HG02884 (cell line): Measurements from ENCODE around the gene IER5L.
"Not testable (repeated sequence)": the region's sequence is repeated elsewhere in the genome, so short reads cannot be mapped to it uniquely, and the experiment has no call there.

Experiments used
- ATAC-seq: cut with Tn5 transposase; IDR thresholded peaks from one replicate; pipeline ENCODE4 v1.9.1; 2021; ENCODE audit warnings: mild to moderate bottlenecking, moderate library complexity; ENCODE audit not compliant: unreplicated experiment

IER5L gene

DNA sequence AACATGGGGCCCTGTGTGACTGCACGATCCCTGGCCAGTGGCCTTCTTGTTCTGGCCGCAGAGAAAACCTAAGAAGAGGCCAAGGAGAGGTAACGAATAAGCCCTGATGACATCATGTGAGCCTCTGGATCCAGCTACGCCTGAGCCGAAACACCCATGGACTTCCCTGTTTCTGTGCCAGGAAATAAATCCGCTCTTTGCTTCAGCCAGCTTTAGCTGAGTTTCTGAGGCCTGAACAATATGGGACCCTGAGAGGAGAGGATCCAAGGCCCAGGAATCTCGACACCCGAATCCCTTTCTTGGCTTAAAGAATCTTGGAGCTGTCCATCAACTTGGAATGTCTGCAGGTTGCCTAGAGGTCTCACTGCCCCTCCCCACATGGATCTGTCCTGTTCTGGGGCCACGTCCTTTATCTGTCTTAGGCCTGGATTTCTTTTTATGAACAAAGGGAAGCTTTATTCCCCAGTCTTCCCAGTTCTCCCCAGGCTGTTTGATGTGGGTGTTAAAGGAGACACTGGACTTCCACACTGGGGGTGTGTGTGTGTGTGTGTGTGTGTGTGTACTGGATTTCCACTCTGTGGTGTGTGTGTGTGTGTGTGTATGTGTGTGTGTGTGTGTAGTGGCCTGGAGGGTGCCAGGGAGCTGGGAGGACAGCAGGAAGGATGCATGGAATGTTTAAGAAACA lies 13.7 kb downstream of the IER5L start:
- no peak for ATAC-seq

DNA sequence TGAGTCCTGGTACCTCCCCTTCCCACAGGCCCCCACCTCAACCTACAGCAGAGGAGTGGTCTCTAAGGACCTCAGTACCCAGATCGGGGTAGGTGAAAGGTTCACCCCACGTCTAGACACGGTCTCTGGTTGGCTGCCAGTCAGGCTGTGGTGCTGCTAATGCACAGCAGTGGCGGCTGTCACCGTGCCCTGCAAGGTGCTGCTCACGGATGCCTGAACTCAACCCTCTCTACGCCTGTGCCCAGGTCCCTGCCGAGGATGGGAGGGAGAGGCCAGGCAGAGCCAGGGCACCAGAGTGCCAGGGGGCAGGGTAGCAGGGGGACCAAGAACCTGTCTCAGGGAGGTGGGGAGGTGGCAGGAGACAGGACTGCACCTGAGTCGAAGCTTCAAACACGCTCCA lies 14.3 kb downstream of the IER5L start:
- no peak for ATAC-seq

DNA sequence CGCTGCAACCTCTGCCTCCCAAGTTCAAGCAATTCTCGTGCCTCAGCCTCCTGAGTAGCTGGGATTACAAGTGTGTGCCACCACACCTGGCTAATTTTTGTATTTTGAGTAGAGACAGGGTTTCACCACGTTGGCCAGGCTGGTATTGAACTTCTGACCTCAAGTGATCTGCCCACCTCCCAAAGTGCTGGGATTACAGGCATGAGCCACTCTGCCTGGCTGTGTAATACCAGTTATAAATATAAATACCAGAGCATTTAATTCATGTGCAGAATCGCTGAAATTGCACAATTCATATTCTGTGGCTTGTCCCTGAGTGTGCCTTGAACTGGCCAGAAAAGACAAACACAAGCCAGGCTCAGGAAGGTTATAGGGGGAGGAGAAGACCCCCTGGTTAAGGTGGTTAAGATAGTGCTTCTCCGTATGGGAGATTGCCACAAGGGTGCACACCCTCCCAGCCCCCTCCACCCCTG lies 14.8 kb downstream of the IER5L start:
- ATAC-seq, result not testable (repeated sequence)

DNA sequence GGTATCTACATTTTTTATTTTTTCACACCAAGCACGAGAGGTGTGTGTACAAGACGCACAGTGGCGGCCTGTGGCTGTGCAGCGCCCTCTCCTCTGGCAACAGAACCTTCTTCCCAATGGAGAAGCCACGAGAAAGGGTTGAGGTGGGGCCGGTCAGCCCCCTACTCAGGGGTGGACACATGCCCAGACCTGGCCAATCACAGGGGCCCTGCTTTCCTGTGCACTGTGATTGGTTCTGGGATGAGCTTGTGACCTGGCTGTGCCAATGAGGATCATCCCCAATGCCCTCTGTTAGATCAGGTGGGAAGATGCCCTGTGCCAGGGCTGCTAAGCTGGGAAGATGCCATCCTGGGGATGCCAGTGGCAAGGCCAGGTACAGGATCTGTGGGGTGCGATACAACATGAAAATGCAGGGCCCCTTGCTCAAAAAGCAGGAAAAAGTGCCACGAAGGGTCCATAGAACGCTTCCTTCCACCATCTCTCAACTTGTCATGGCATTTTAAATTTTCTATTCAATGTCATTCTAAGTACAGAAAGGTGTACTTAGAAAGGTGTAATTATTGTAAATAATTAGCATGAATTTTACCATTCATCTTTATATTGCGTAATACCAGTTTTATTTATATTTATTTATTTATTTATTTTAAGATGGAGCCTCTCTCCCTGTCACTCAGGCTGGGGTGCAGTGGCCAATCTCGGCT lies 15.4 kb downstream of the IER5L start:
- no peak for ATAC-seq

DNA sequence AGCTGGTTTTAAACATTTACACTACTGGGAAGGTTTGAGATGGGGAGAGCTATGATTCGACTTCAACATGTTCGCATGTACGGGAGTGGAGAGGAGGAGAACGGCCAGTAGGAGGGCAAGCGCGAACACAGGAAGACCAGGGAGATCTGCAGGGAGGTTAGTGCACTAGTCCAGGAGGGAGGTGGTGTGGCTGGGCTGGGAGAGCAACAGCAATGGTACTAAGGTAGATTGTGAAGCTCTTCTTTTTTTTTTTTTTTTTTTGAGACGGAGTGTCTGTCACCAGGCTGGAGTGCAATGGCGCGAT lies 16.6 kb downstream of the IER5L start:
- ATAC-seq, result no peak

DNA sequence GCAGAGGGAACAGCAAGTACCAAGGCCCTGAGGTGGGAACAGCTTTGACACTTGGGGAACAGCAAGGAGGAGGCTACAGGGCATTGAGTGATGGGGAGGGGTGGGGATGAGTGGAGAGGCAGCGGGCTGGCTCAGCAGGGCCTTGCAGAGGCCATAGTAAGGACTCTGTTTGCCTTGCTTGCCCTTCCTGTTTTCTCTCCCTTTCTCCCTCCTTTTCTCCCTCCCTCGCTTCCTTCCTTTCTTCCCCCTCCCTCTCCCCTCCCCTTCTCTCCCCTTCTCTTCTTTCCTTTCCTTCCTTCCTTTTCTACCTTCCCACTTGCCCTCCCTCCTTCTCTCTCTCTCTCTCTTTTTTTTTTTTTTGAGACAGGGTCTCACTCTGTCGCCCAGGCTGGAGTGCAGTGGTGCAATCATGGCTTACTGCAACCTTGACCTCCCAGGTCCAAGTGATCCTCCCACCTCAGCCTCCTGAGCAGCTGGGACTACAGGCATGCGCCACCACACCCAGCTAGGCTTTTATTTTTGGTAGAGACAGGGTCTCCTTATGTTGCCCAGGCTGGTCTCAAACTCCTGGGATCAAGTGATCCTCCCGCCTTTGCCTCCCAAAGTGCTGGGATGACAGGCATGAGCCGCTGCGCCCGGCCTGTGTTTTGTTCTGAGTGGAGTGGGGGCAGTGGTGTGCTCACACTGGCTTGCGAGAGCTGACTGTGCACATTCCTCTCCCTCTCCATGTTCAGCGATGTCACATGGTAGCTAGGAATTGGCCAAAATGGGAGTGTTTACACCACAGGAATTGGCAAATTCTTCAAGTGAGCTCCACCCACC lies 17.1 kb downstream of the IER5L start:
- no peak for ATAC-seq

DNA sequence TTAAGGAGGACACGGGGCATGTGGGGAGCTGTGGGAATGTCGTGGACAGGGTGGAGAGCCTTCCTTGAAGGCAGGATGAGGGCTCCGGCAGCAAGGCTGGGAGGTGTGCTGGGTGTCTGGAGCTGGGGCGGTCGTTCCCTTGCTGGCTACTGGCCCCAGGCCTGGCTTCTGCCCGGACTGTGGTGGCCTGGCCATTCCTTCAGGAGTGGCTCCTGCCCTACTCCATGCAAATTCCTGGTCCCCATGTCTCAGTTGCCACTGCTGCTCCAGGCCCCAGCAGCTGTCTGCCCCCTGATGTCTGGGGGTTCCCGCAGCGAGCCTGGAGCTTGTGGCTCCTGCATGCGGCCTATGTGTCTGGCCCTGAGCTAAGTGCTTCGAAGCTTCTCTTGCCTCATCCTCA lies 21.9 kb downstream of the IER5L start:
- no peak for ATAC-seq

DNA sequence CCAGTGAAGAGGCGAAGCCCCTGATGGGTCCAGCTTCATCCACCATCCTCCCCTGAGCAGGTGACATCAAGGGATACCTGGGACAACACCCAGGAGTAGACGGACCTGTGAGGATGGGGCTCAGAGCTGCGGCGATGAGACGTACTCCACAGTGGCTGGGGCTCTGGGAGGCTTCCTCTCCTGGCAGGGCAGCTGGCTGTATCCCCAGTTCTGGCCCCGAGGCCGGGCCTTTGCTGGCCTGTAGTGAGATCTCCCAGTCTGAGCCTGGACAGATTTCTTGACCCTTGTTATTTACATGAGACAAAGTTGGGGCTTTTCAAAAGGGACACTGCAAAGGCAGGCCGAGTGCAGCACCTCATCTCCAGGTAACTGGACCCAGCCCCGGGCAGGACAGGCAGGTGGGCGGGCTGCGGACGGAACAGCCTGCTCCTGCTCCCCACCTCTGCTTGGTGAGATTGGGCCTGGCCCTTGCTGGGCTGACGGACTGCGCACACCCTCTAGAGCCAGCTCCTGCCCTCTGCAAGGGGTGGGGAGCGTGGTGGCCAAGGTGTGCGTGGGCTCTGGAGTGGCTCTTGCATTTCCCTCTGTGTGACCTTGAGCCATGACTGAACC lies 23.1 kb downstream of the IER5L start:
- ATAC-seq, result no peak

DNA sequence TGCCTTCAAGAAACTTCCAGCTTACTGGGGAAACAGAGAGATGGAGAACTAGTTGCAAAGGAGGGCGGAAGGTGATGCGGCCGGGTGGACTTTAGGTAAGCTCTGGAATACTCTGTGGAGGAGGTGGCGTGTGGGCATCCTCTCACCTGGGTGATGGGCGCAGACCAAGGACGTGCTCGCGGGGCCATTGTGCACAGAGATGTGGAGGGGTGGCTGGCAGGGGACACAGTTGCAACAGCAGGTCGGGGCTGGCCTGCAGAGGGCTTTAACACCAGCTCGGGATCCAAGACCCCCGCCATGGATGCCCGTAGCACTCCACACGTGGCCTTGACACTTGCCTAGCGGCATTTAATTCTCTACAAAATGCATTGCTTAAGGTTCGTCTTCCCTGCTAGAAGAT lies 26.6 kb downstream of the IER5L start:
- no peak for ATAC-seq

DNA sequence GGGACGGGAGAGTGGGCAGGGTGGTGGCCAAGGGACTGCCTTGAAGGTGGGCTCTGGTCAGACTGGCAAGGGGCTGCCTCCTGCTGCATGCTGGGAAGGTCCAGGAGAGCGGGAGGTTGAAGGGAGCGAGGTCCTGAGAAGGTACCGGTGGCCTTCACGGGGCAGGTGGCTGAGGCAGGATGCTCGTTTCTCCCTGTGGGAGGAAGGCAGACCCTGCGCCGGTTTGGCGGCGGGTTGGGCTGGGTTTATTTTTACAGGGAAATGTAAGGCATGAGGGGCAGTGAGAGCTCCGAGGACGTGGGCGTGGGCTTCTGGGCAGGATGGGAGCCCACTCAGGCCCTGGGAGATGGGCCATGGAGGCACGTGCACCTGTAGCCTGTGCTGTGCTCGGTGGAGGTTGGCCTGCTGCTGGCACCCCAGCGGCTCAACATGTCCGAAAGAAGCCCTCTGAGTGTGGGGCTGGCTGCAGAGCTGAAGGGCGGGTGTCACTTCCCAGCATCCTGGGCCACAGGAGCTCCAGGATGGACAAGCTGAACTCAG lies 27.3 kb downstream of the IER5L start:
- ATAC-seq, result no peak

DNA sequence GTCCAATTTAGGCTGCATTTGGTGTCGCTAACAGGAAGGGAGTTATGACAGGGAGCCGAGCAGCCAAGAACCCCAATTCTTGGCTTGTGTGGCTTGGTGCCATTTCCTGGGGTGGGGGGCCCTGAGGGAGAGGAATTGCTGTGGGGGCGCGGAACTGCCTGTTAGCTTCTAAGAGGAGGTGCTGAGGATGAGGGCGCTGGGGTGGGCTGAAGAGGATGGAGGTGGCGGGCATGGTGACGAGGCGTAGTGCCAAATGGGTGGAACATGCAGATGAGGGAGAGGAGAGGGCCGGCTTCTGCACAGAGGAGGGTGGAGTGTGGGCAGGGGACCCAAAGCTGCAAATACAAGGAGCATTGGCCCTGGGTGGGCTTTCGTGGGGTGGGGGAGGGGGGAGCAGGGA lies 27.9 kb downstream of the IER5L start:
- no peak for ATAC-seq

DNA sequence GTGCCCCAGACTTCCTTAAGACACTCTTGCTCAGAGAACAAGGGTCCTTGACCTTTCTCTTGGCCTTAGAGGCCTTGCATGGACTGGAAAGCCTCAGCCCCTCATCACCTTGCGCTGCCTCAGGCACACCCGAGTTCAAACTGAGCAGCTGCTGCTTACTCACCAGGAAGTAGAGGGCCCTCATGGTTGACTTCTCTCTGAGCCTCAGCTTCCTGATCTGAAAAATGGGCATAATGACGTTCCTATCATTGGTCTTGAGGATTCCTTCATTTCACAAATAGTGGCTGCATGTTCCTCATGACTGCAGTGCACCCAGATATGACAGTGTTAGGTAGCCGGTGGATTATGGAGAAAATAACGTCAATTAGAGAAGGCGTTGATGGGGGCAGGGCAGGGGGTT lies 28.6 kb downstream of the IER5L start:
- ATAC-seq, result no peak

DNA sequence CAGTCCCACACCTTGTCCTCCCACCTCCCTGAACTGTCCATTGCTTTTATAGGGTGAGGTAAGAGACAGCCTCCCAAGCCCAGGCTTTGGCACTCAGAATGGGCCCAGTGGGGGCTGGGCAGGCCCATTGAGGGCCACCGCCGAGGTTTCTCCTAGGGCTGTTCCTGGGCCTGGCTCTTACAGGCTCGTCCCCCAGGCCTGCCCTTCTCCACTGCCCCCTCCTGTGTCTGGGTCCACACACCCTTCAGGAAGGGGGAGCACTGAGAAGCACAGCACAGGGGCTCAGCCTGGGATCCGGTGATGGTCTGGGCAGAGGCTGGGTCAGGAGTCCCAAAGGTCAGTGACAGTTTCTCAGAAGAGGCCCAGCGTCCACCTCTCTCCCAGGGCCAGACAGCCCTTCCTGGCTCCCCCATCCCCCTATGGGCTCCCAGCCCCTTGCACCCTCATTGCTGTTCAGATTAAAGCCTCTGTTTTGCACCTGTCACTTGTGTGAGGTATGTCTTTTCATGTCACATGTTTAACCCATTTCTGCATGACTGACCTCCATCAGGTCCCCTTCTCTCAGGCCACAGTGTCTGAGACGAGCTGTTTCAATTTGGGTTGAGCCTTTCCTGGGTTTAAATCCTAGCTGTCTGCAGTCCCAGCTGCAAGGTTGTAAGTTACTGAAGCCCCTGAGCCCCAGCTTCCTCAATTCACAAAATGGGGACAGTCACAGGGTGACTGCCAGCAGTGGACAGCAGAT lies 29.4 kb downstream of the IER5L start:
- ATAC-seq, result no peak

DNA sequence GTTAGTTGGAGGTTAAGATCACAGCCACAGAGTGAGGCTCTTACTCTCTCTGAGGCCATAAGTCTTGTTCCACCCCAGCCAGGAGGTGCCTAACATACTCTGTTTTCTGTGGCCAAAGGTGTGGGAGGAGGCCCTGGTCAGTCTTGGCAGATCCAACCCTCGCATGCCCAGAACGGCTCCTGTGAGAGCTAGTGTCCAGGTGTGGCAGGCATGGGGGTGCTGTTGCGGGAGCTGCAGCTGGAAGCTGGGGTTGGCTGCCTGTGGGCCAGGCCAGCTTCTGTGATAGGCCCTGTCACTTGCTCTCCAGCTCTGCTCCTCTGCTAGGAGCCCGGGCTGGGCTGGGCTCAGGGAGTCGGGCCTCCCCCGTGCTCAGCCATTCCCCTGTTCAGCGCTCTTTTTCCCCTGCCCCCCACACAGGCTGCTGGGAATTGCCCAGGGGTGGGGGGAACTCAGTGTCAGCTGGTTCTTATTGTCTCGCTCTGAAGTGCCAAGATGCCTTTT lies 31.6 kb downstream of the IER5L start:
- ATAC-seq, result no peak

DNA sequence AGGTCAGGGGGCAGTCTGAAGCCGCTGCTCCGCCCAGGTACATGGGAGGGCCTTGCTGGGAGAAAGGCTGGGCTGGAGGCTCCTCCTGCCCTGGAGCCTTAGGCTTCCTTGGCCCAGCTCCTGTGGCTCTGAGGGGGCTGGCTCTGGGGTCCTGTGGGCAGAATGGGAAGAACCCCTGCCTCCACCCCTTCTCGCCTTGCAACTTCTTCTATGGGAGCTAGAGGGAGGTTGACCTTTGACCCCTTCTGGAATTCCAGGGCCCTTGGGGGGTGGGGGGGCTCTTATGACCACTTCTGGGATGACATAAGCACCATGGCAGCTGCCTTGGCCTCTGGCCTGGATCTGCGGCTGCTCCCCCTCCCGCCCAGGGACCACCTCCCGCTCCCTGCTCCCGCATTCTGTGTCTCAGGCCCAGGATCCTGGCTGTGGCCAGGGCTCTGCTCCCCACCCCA lies 32.2 kb downstream of the IER5L start:
- ATAC-seq, result no peak

DNA sequence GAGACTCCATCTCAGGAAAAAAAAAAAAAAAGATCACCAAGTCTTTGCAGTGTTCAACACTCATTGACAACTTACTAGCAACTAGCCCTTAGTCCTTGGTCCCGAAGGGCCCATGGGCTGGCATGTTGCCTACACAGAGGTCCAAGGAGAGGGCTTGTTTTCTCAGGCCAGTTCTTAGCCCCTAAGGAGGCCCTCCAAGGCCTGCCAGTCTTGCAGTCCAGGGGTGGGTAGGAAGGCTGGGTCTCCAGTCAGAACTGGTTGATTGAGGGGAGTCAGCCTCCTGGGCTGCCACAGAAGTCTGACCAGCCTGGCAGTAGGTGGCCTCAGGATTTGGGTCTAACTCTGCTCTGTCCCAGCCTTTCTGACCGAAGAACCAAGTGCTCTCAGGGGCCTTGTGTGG lies 32.7 kb downstream of the IER5L start:
- no peak for ATAC-seq

DNA sequence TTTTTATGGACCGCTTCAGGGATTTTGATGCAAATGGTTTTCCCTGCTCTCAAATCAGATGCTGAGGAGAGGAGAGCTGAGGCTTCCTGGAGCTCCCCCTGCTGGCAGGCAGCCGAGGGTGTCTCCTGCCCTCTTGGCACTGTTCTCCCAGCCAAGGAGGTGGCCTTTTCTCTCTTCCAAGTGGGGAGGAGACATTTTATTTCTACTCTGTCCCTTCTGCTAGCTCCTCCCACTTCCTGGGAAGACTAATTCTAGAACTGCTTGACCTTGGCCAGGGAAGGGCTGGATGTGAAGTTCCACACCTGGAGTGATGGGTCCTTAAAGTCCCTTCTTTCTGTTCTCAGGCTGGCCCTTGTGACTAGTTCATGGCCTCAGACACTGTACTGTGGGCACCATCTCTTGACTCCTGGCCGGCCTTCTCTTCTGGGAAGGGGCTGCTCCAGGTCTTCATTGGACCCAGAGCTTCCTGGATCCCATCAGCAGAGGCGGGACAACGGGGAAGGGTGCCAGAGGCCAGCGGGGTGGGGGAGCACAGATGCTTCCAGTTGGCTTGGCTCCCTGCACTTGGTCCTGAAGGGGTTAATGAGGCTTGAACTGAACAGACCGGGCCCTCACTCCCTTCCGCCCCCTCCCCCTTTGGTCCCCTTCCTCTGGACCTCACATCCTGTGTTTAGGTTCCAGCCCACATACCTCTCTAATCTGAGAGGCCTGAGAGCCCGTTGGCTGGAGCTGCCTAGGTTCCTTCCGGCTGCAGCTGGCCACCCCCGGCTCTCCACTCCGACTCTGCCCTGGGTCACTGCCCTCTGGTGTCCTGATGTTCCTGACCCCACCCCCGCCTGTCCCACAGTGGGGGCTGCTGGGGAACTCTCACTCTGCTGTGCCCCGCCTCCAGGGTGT lies 34.8 kb downstream of the IER5L start:
- ATAC-seq, result no peak

DNA sequence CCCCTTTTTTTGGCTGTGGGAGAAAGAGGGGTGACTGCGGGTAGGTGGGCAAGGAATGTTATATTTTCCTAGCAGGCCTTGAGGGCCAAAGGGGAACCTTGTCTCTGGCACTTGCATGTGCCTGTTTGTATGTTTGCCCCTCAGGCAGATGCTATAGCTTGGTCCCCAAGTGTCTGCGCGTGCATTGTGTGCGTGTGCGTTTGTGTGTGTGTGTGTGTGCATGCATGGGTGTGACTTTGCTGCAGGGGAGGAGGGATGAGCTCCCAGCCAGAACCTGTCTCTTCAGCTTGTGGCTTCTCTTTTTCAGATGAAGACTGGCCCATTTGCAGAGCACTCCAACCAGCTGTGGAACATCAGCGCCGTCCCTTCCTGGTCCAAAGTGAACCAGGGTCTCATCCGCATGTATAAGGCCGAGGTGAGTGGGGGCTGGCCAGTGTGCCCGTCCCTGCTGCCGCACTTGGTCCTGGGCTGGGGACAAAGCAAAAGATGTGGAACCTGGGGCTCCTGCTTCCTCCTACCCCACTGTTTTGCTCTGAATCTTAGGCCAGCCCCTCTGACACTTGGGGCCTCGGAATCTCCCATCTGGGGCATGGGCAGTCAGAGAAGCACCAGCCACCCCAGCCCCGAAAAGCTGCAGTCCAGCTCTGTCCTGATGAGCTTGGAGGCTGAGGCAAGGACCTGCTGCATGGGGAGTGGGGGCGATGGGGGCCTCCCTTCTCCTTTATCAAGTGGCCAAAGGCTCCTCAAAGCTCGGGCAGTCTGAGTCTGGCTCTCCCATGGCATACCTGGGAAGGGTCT lies 35.7 kb downstream of the IER5L start:
- ATAC-seq, result no peak
